ENCODE data around the gene RABGGTA. TPM values are rescaled to one million over a fixed set of nuclear protein-coding genes. Genes with fewer than 3 reads are reported as not detected.

The RABGGTA gene
- total and polyA plus RNA-seq, 9 of the 15 experiments (the other 6 are each of a cell fraction or from before 2014, with no cell fraction given): 4.5 to 24.2 (median 15.5) TPM

DNA sequence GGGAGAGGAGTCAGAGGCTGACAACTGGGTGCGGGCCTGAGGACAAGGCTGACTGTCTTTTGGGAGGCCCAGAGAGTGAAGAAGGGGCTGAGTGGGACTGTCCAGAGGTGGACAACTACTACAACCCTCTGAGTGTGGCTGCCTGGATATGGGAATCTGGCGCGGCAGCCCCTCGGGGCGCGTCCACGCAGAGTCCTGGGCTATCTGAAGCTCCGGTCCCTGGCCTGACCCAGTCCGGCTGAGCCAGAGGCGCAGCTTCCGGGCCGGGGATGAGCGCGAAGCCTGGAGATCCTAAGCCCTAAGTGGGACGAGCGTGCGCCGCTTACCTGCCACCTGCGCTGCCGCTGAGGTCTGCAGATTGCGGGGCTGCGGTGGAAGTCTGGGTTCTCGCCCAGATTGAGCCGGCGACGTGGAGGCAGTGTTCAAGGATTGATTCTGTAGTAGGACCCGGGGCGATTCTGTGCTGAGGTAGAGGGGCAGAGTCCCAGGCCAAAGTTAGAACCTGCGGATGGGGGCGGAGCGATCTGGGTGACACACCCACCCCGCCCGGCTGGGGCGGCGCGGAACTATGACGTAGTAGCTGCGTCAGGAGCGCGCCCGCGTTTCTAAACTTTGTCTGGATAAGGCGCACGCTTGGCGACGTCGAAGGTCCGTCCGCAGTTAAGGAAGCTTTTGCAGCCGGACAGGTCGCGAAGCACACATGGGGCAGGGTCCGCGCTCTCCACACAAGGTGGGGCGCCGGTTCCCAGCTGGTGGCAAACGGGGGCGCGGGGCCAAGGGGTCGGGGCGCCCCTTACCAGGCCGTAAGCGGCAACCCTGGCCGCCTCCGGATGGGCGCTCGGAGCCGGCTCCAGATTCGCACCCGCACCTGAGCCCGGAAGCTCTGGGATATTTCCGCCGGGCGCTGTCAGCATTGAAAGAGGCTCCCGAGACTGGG, 28.1 kb upstream of the RABGGTA start, which contains the start of the genes DHRS1 and NOP9 (continued):
- TF ChIP-seq, protein P1, sequence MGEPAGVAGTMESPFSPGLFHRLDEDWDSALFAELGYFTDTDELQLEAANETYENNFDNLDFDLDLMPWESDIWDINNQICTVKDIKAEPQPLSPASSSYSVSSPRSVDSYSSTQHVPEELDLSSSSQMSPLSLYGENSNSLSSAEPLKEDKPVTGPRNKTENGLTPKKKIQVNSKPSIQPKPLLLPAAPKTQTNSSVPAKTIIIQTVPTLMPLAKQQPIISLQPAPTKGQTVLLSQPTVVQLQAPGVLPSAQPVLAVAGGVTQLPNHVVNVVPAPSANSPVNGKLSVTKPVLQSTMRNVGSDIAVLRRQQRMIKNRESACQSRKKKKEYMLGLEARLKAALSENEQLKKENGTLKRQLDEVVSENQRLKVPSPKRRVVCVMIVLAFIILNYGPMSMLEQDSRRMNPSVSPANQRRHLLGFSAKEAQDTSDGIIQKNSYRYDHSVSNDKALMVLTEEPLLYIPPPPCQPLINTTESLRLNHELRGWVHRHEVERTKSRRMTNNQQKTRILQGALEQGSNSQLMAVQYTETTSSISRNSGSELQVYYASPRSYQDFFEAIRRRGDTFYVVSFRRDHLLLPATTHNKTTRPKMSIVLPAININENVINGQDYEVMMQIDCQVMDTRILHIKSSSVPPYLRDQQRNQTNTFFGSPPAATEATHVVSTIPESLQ (CRISPR knock-in tag; IDR thresholded peaks at IDR 0.05): no peak
- TF ChIP-seq DLX4 (CRISPR knock-in tag; IDR thresholded peaks at IDR 0.05): no peak
- TF ChIP-seq HNRNPLL (IDR thresholded peaks at IDR 0.05; ENCODE audit: low read depth, low read length, poor library complexity, severe bottlenecking): peak; percentile 54
- TF ChIP-seq ZNF212 (CRISPR knock-in tag; IDR thresholded peaks at IDR 0.05): no peak
- TF ChIP-seq ZNF175 (CRISPR knock-in tag; IDR thresholded peaks at IDR 0.05; ENCODE audit: low read depth): no peak
- TF ChIP-seq DACH1 (IDR thresholded peaks at IDR 0.05; ENCODE audit: partially characterized antibody): no peak
- TF ChIP-seq NCOA1 (IDR thresholded peaks at IDR 0.05; ENCODE audit: low read depth): no peak
- TF ChIP-seq MEF2A (IDR thresholded peaks at IDR 0.05; ENCODE audit: control insufficient read depth, low read depth, low read length): no peak
- no peak for TF ChIP-seq ZNF133 (CRISPR knock-in tag; IDR thresholded peaks at IDR 0.05)
- no peak for TF ChIP-seq WHSC1 (IDR thresholded peaks at IDR 0.05; ENCODE audit: low read length)
- no peak for TF ChIP-seq THRB (CRISPR knock-in tag; conservative IDR thresholded peaks at IDR 0.05)
- no peak for TF ChIP-seq ZNF324 (CRISPR knock-in tag; IDR thresholded peaks at IDR 0.05)
- no peak for TF ChIP-seq SMAD2 (IDR thresholded peaks at IDR 0.05; ENCODE audit: low read depth, low read length)
- no peak for TF ChIP-seq ZBTB9 (CRISPR knock-in tag; IDR thresholded peaks at IDR 0.05)
- no peak for TF ChIP-seq ZBTB1 (CRISPR knock-in tag; IDR thresholded peaks at IDR 0.05; ENCODE audit: borderline replicate concordance, low read depth)
- no peak for TF ChIP-seq NFRKB (IDR thresholded peaks at IDR 0.05; ENCODE audit: low read depth)
- no peak for TF ChIP-seq TRIM28 (IDR thresholded peaks at IDR 0.05)
- TF ChIP-seq TBL1XR1 (IDR thresholded peaks at IDR 0.05; ENCODE audit: low read length in 2 of 2): peak in 1 of 2 experiments; percentile 99; a peak in 2 of 4 replicates
- TF ChIP-seq KDM1A (IDR thresholded peaks at IDR 0.05): no peak
- no peak for TF ChIP-seq CEBPB (tag; IDR thresholded peaks at IDR 0.05)
- no peak for TF ChIP-seq ZNF124 (CRISPR knock-in tag; IDR thresholded peaks at IDR 0.05)
- TF ChIP-seq HOMEZ (CRISPR knock-in tag; IDR thresholded peaks at IDR 0.05): no peak

Data from K562 (cell line).